Bronchial epithelial cell (primary cell): ENCODE data around the gene CAPN11. TPM values are rescaled to one million over a fixed set of nuclear protein-coding genes. Genes with fewer than 3 reads are reported as not detected.

Source experiments
- DNase-seq: peaks from one replicate; pipeline ENCODE4 v3.0.0-alpha.2; 2010; ENCODE audit warnings: low read depth
- FAIRE-seq: peaks from 2 replicates; lab custom pipeline; 2011; peaks lifted over from hg19 to GRCh38; lab: Jason Lieb, UNC
- H3K27me3 ChIP-seq: 2 replicates; pipeline ENCODE4 v1.5.1; 2011; ENCODE audit warnings: low read length; ENCODE audit not compliant: control insufficient read depth, insufficient read depth
- H3K36me3 ChIP-seq: 2 replicates; pipeline ENCODE4 v1.5.1; 2011; ENCODE audit warnings: low read length; ENCODE audit not compliant: control insufficient read depth, insufficient read depth
- H3K4me3 ChIP-seq: 2 replicates; pipeline ENCODE4 v1.5.1; 2011; ENCODE audit warnings: mild to moderate bottlenecking, low read depth, low read length, control low read depth
- total RNA-seq: library from RNA; depleted of rRNA; stranded (reverse); fragments of >200 nt; gene quantifications from 2 replicates; pipeline ENCODE4 v1.2.1, GENCODE V29; 2014
- TF ChIP-seq, protein P1 (sequence below): IDR thresholded peaks from 2 replicates; pipeline ENCODE4 v1.5.1; 2011; ENCODE audit warnings: mild to moderate bottlenecking, moderate library complexity, low read length, control low read depth, inconsistent platforms; ENCODE audit not compliant: insufficient read depth, severe bottlenecking

The CAPN11 gene
- total RNA-seq, 1 donor from 2014 or later = not detected

DNA sequence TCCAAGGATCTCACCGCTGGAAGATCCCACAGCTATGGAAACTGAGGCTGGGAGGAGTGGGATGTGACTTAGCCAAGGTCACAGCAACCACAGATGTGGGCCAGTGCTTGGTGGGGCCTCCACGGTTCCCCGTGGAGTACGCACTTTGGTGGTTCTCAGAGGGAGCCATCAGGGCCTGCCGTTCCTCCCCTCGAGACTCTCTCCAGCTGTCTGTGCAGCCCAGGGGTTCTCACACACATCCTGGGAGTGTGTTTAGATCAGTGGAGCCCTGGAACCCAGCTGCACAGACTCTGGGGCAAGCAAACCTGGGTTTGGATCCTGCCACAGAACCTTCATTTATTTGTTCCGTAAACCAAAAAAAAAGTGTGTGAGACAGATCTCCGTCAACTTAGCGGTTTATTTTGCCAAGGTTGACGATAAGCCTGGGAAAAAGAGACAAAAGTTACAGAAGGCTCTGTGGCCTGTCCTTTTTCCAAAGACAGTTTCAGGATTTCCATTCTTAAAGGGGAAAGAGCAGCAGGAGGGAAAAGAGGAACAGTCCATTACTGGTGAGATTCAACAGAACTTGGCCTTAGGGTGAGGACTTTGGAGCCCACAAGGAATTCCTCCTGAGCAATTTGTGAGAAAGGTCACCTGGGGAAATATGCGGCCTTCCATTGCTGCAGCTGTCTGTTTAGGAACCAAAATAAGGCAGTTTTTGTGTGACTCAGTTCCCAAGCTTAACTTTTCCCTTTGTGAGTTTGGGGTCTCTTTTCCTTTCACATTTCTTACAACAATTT lies 44.5 kb downstream of the CAPN11 start:
- FAIRE-seq = no peak
- Histone ChIP-seq H3K36me3 (no peaks in the 10 kb centered on the region), H3K27me3 (no peaks in the 10 kb centered on the region), H3K4me3 (no peak overlapping the region)
- TF ChIP-seq, protein P1, sequence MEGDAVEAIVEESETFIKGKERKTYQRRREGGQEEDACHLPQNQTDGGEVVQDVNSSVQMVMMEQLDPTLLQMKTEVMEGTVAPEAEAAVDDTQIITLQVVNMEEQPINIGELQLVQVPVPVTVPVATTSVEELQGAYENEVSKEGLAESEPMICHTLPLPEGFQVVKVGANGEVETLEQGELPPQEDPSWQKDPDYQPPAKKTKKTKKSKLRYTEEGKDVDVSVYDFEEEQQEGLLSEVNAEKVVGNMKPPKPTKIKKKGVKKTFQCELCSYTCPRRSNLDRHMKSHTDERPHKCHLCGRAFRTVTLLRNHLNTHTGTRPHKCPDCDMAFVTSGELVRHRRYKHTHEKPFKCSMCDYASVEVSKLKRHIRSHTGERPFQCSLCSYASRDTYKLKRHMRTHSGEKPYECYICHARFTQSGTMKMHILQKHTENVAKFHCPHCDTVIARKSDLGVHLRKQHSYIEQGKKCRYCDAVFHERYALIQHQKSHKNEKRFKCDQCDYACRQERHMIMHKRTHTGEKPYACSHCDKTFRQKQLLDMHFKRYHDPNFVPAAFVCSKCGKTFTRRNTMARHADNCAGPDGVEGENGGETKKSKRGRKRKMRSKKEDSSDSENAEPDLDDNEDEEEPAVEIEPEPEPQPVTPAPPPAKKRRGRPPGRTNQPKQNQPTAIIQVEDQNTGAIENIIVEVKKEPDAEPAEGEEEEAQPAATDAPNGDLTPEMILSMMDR = no peak
- DNase-seq = no peak

- H3K4me3 ChIP-seq = no peak overlapping the region
- TF ChIP-seq, protein P1 = no peak
- DNase-seq (no peak), FAIRE-seq (no peak)
- H3K27me3 ChIP-seq = no peaks in the 10 kb centered on the region
- H3K36me3 ChIP-seq = no peaks in the 10 kb centered on the region
Observed at GRCh38 chr6:44203955-44204354, 45.3 kb downstream of the CAPN11 start.

GRCh38 chr6:44207966-44208365 lies 49.3 kb downstream of the CAPN11 start:
- DNase-seq = no peak
- H3K27me3 ChIP-seq = no peaks in the 10 kb centered on the region
- FAIRE-seq = no peak
- H3K4me3 ChIP-seq = no peak overlapping the region
- no peaks in the 10 kb centered on the region for H3K36me3 ChIP-seq
- TF ChIP-seq, protein P1 = no peak

DNA sequence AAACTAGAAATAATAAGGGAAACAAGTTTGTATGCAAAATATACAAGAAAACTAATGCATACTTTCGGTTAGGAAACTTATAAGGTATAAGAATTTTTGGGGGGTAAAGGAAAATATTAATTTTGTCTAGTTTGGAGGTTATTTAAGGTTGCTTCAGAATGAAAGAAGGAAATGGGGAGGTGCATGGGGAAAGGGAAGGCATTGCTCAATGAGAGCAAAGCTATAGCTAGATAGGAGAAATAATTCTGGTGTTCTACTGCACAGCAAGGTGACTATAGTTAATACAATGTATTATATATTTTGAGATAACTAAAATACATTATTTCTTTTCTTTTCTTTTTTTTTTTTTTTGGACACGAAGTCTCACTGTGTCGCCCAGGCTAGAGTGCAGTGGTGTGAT lies 52.7 kb downstream of the CAPN11 start:
- Histone ChIP-seq H3K36me3 (no peaks in the 10 kb centered on the region), H3K4me3 (no peak overlapping the region), H3K27me3 (no peaks in the 10 kb centered on the region)
- TF ChIP-seq, protein P1 = no peak
- FAIRE-seq (no peak), DNase-seq (no peak)

DNA sequence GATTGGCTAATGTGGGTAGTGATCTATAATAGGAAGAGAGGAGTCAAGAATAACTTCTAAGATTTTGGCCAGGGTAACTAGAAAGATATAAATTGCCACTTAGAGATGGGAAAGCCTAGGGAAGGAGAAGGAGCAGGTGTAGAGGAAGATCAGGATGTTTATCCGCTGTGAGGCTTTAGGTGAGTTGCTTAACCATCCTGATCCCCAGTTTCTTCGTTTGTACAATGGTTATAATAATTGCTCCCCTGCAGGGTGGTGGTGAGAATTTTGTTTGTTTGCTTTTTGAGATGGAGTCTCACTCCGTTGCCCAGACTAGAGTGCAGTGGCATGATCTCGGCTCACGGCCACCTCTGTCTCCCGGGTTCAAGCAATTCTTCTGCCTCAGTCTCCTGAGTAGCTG lies 55.7 kb downstream of the CAPN11 start:
- Histone ChIP-seq H3K4me3 (no peak overlapping the region), H3K27me3 (no peaks in the 10 kb centered on the region), H3K36me3 (no peaks in the 10 kb centered on the region)
- DNase-seq = no peak
- FAIRE-seq = no peak
- TF ChIP-seq, protein P1 = no peak
